ENCODE data around the gene ENPP1. TPM values are rescaled to one million over a fixed set of nuclear protein-coding genes. Genes with fewer than 3 reads are reported as not detected.
A peak's percentile ranks its signal among the peaks of the same experiment; 100 is the strongest.

ENPP1 gene
- total RNA-seq: 4.5 TPM

GRCh38 chr6:131807644-131808459 lies at the start of gene ENPP1:
Gene ENPP1 (plus strand): TSS chr6:131808020. CDS start chr6:131808036, 16 bp downstream.
- DNase-seq (ENCODE audit: low spot score): peak; percentile 42

GRCh38 chr6:131758920-131759319 lies 48.9 kb upstream of the ENPP1 start:
- DNase-seq (ENCODE audit: low spot score): no peak

GRCh38 chr6:131761060-131761761 lies 46.6 kb upstream of the ENPP1 start:
- no peak for DNase-seq (ENCODE audit: low spot score)

GRCh38 chr6:131761762-131762067 lies 46.1 kb upstream of the ENPP1 start:
- DNase-seq (ENCODE audit: low spot score): no peak

- DNase-seq (ENCODE audit: low spot score): no peak
Observed at GRCh38 chr6:131762984-131763383, 44.8 kb upstream of the ENPP1 start.

- no peak for DNase-seq (ENCODE audit: low spot score)
Observed at GRCh38 chr6:131763749-131764148, 44.1 kb upstream of the ENPP1 start.

GRCh38 chr6:131764350-131764749 lies 43.5 kb upstream of the ENPP1 start:
- no peak for DNase-seq (ENCODE audit: low spot score)

GRCh38 chr6:131765081-131765803 lies 42.6 kb upstream of the ENPP1 start:
- DNase-seq (ENCODE audit: low spot score): no peak

- DNase-seq (ENCODE audit: low spot score): no peak
Observed at GRCh38 chr6:131765804-131766135, 42.0 kb upstream of the ENPP1 start.

GRCh38 chr6:131766631-131767030 lies 41.2 kb upstream of the ENPP1 start:
- no peak for DNase-seq (ENCODE audit: low spot score)

GRCh38 chr6:131768964-131769363 lies 38.9 kb upstream of the ENPP1 start:
- no peak for DNase-seq (ENCODE audit: low spot score)

- no peak for DNase-seq (ENCODE audit: low spot score)
Observed at GRCh38 chr6:131769385-131770141, 38.3 kb upstream of the ENPP1 start.

- no peak for DNase-seq (ENCODE audit: low spot score)
Observed at GRCh38 chr6:131770776-131771175, 37.0 kb upstream of the ENPP1 start.

GRCh38 chr6:131773284-131773950 lies 34.4 kb upstream of the ENPP1 start:
- no peak for DNase-seq (ENCODE audit: low spot score)

GRCh38 chr6:131775886-131776285 lies 31.9 kb upstream of the ENPP1 start:
- no peak for DNase-seq (ENCODE audit: low spot score)

GRCh38 chr6:131776985-131777384 lies 30.8 kb upstream of the ENPP1 start:
- no peak for DNase-seq (ENCODE audit: low spot score)

GRCh38 chr6:131778169-131778568 lies 29.7 kb upstream of the ENPP1 start:
- no peak for DNase-seq (ENCODE audit: low spot score)

- no peak for DNase-seq (ENCODE audit: low spot score)
Observed at GRCh38 chr6:131779304-131779703, 28.5 kb upstream of the ENPP1 start.

- no peak for DNase-seq (ENCODE audit: low spot score)
Observed at GRCh38 chr6:131780600-131780999, 27.2 kb upstream of the ENPP1 start.

GRCh38 chr6:131781687-131782086 lies 26.1 kb upstream of the ENPP1 start:
- no peak for DNase-seq (ENCODE audit: low spot score)

- no peak for DNase-seq (ENCODE audit: low spot score)
Observed at GRCh38 chr6:131782764-131783163, 25.1 kb upstream of the ENPP1 start.

- DNase-seq (ENCODE audit: low spot score): no peak
Observed at GRCh38 chr6:131784561-131784960, 23.3 kb upstream of the ENPP1 start.
